Cardiac fibroblast (primary cell): ENCODE measurements around the gene CRIM1.

Experiments used
- DNase-seq, 2 donors: peaks; one replicate each; pipeline versions ENCODE4 v3.0.0 to v3.0.0-alpha.2; 2010; ENCODE audit warnings: low read depth in 2 of 2
- H3K4me3 ChIP-seq, 2 donors: replicated peaks in 1 of 2; 1 replicate in 1 of 2; 2 replicates in 1 of 2; pipeline ENCODE4 v1.5.1; 2011; ENCODE audit warnings: low read depth in 2 of 2, low read length in 2 of 2, mild to moderate bottlenecking in 2 of 2, moderate library complexity in 1 of 2
- CTCF ChIP-seq: IDR thresholded peaks from one replicate; pipeline ENCODE4 v1.5.1; 2011; ENCODE audit warnings: low read depth, mild to moderate bottlenecking, low read length, inconsistent platforms

CRIM1 gene

GRCh38 chr2:36427790-36428243 is 72.2 kb downstream of the CRIM1 start:
- no peak for TF ChIP-seq CTCF
- H3K4me3 ChIP-seq: no peak overlapping the region
- DNase-seq: peak in 1 of 2 donors; percentile 52

GRCh38 chr2:36430549-36430948 is 75.0 kb downstream of the CRIM1 start:
- no peak for TF ChIP-seq CTCF
- DNase-seq: no peak
- H3K4me3 ChIP-seq: no peak overlapping the region

GRCh38 chr2:36432479-36432878 is 76.9 kb downstream of the CRIM1 start:
- no peak for DNase-seq
- no peak for TF ChIP-seq CTCF
- no peak overlapping the region for H3K4me3 ChIP-seq

GRCh38 chr2:36433311-36434217 is 78.0 kb downstream of the CRIM1 start:
- no peak for TF ChIP-seq CTCF
- DNase-seq: peak; percentile 84 to 85
- no peak overlapping the region for H3K4me3 ChIP-seq

- no peak overlapping the region for H3K4me3 ChIP-seq
- no peak for TF ChIP-seq CTCF
- peak; percentile 94 to 98 for DNase-seq
Observed at GRCh38 chr2:36438449-36438977, 82.9 kb downstream of the CRIM1 start.

- no peak for TF ChIP-seq CTCF
- no peak for DNase-seq
- H3K4me3 ChIP-seq: no peak overlapping the region
Observed at GRCh38 chr2:36439084-36439483, 83.5 kb downstream of the CRIM1 start.
